Colonic mucosa (tissue), 4 donors: ENCODE data around the gene PDSS2. TPM values are rescaled to one million over a fixed set of nuclear protein-coding genes. Genes with fewer than 3 reads are reported as not detected.
"Not testable (repeated sequence)": the region's sequence is repeated elsewhere in the genome, so short reads cannot be mapped to it uniquely, and the experiment has no call there.

ENCODE experiments used
- DNase-seq: peaks from one replicate; pipeline ENCODE4 v3.0.0-alpha.2; 2020
- H3K27ac ChIP-seq: fragments of 200-600 bp; one replicate; pipeline ENCODE4 v1.8.0; 2021
- H3K27me3 ChIP-seq: fragments of 200-600 bp; one replicate; pipeline ENCODE4 v1.8.0; 2021
- H3K36me3 ChIP-seq: fragments of 200-600 bp; one replicate; pipeline ENCODE4 v1.8.0; 2021
- H3K4me1 ChIP-seq: fragments of 200-600 bp; one replicate; pipeline ENCODE4 v1.8.0; 2021; ENCODE audit warnings: mild to moderate bottlenecking
- H3K4me3 ChIP-seq: fragments of 200-600 bp; one replicate; pipeline ENCODE4 v1.8.0; 2021
- H3K9ac ChIP-seq, 2 donors: one replicate each; pipeline ENCODE4 v1.7.0; 2013; ENCODE audit warnings: control low read depth in 2 of 2, low read depth in 2 of 2, low read length in 2 of 2
- H3K9me3 ChIP-seq: fragments of 200-600 bp; one replicate; pipeline ENCODE4 v1.8.0; 2021
- intact Hi-C: fragments of 100-400 bp; cut with DNase I; formaldehyde crosslinking; loops from one replicate; pipeline ENCODE4 v1.14.1; 2022
- total RNA-seq, 2 donors: library from RNA; stranded (reverse); fragmentation: NEBNext Ultra II Directional in 1 of 2; extraction: Animal tissue kit (Norgen Biotek cat#: 25700) in 1 of 2; gene quantifications; one replicate each; pipeline ENCODE4 v1.2.1, GENCODE V29; 2021
- TF ChIP-seq, protein P1 (sequence below): fragments of 200-600 bp; IDR thresholded peaks from one replicate; pipeline ENCODE4 v1.8.0; 2022; ENCODE audit warnings: antibody characterized with exemption, mild to moderate bottlenecking
- donor health status: healthy.
- donor health status: DM: no; HTN: no; CAD: no.
- donor health status: DM: no; HTN: no; CAD: no.

Gene PDSS2
- total RNA-seq, 2 donors from 2014 or later = 26.3 to 35.7 TPM

- Histone ChIP-seq H3K36me3 (no peaks in the 10 kb centered on the region), H3K9ac (no peak overlapping the region), H3K4me3 (no peak overlapping the region), H3K9me3 (no peaks in the 10 kb centered on the region), H3K27me3 (no peaks in the 10 kb centered on the region), H3K4me1 (no peaks in the 10 kb centered on the region), H3K27ac (no peak overlapping the region)
- intact Hi-C loops = loop anchor here (10.0 kb wide), 1 partner anchor 360 kb away; no protein-coding TSS in a partner anchor
- DNase-seq = no peak
- TF ChIP-seq, protein P1, sequence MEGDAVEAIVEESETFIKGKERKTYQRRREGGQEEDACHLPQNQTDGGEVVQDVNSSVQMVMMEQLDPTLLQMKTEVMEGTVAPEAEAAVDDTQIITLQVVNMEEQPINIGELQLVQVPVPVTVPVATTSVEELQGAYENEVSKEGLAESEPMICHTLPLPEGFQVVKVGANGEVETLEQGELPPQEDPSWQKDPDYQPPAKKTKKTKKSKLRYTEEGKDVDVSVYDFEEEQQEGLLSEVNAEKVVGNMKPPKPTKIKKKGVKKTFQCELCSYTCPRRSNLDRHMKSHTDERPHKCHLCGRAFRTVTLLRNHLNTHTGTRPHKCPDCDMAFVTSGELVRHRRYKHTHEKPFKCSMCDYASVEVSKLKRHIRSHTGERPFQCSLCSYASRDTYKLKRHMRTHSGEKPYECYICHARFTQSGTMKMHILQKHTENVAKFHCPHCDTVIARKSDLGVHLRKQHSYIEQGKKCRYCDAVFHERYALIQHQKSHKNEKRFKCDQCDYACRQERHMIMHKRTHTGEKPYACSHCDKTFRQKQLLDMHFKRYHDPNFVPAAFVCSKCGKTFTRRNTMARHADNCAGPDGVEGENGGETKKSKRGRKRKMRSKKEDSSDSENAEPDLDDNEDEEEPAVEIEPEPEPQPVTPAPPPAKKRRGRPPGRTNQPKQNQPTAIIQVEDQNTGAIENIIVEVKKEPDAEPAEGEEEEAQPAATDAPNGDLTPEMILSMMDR = no peak
These were observed 144.8 kb downstream of the PDSS2 start for GRCh38 chr6:107314531-107314939.

- intact Hi-C loops = loop anchor here (10.0 kb wide), 1 partner anchor 361 kb away; no protein-coding TSS in a partner anchor
- no peak for DNase-seq
These were observed 145.6 kb downstream of the PDSS2 start for GRCh38 chr6:107313776-107314175.

DNA sequence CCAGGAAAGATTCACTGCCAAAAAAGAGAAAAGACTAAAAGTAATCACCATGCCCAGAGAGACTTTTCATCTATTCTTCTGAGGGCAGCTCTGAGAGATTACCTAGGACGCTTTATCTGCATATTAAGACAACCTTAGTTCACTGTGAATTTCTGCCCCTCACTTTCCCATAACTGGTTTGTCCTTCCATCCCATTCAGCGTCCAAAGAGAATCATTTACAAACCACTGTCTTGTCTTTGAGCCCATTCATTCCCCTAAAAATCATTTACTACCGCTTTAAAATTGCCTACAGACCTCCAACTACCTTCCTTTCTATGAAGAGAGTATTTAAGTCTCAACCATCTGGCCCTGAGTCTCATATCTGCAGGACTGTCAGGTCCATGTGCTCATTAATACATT, 149.0 kb downstream of the PDSS2 start:
- no peak overlapping the region for H3K27ac ChIP-seq
- no peaks in the 10 kb centered on the region for H3K36me3 ChIP-seq
- H3K9me3 ChIP-seq = no peaks in the 10 kb centered on the region
- H3K27me3 ChIP-seq = no peaks in the 10 kb centered on the region
- TF ChIP-seq, protein P1 = no peak
- no peak for DNase-seq
- H3K4me1 ChIP-seq = no peaks in the 10 kb centered on the region
- intact Hi-C loops = loop anchor here (10.0 kb wide), 1 partner anchor 364 kb away; no protein-coding TSS in a partner anchor
- no peak overlapping the region for H3K4me3 ChIP-seq
- no peak overlapping the region for H3K9ac ChIP-seq

More at GRCh38 chr6:107313776-107314175, 145.6 kb downstream of the PDSS2 start:
- TF ChIP-seq, protein P1 = no peak
- no peak overlapping the region for H3K27ac ChIP-seq
- H3K9me3 ChIP-seq = no peaks in the 10 kb centered on the region
- no peak overlapping the region for H3K9ac ChIP-seq
- no peaks in the 10 kb centered on the region for H3K4me1 ChIP-seq
- H3K27me3 ChIP-seq = no peaks in the 10 kb centered on the region
- H3K4me3 ChIP-seq = no peak overlapping the region
- no peaks in the 10 kb centered on the region for H3K36me3 ChIP-seq

GRCh38 chr6:107308677-107309076, 150.7 kb downstream of the PDSS2 start:
- Histone ChIP-seq H3K27me3 (no peaks in the 10 kb centered on the region), H3K9me3 (no peaks in the 10 kb centered on the region), H3K9ac (no peak overlapping the region), H3K4me3 (no peak overlapping the region), H3K27ac (no peak overlapping the region), H3K36me3 (no peaks in the 10 kb centered on the region), H3K4me1 (no peaks in the 10 kb centered on the region)
- TF ChIP-seq, protein P1 = no peak
- no peak for DNase-seq
- intact Hi-C loops = no loop called here

DNA sequence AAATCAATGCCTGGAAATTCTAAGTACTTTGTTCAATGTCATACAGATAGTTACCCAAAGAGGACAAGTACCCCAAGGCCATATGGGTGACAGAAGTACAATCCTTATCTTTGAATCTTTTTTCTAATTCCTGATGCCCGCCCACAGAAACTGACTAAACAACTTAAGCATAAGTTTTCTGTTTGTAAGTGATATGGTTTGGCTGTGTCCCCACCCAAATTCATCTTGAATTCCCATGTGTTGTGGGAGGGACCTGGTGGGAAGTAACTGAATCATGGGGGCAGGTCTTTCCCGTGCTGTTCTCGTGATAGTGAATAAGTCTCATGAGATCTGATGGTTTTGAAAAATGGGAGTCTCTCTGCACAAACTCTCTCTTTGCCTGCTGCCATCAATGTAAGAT, 153.4 kb downstream of the PDSS2 start:
- H3K27me3 ChIP-seq, DNase-seq, H3K9ac ChIP-seq, H3K27ac ChIP-seq, H3K9me3 ChIP-seq, H3K36me3 ChIP-seq, H3K4me1 ChIP-seq, H3K4me3 ChIP-seq, intact Hi-C loops: not testable (repeated sequence)

GRCh38 chr6:107305391-107305790, 154.0 kb downstream of the PDSS2 start:
- no peaks in the 10 kb centered on the region for H3K4me1 ChIP-seq
- intact Hi-C loops = no loop called here
- no peak overlapping the region for H3K4me3 ChIP-seq
- H3K36me3 ChIP-seq = no peaks in the 10 kb centered on the region
- no peak overlapping the region for H3K27ac ChIP-seq
- TF ChIP-seq, protein P1 = no peak
- H3K27me3 ChIP-seq = no peaks in the 10 kb centered on the region
- H3K9me3 ChIP-seq = no peaks in the 10 kb centered on the region
- DNase-seq = no peak
- no peak overlapping the region for H3K9ac ChIP-seq
